Keratinocyte (primary cell): ENCODE data around the gene PCDHB13.
"Not testable (repeated sequence)": the region's sequence is repeated elsewhere in the genome, so short reads cannot be mapped to it uniquely, and the experiment has no call there.

Source experiments
- EZH2 ChIP-seq: IDR thresholded peaks from one replicate; pipeline ENCODE4 v1.6.1; 2012; ENCODE audit warnings: inconsistent platforms, mild to moderate bottlenecking, low read length, moderate library complexity
- TF ChIP-seq, protein P1 (sequence below), 3 experiments: IDR thresholded peaks in 1 of 3; conservative IDR thresholded peaks in 1 of 3; optimal IDR thresholded peaks in 1 of 3; 2 replicates in 2 of 3; 3 replicates in 1 of 3; pipeline versions ENCODE3 to v1.5.1; 2011; ENCODE audit warnings: low read length in 3 of 3, mild to moderate bottlenecking in 3 of 3, moderate library complexity in 2 of 3, control low read depth in 1 of 3, inconsistent platforms in 1 of 3; ENCODE audit not compliant: insufficient read depth in 2 of 3; ENCODE audit errors: extremely low read depth in 1 of 3

DNA sequence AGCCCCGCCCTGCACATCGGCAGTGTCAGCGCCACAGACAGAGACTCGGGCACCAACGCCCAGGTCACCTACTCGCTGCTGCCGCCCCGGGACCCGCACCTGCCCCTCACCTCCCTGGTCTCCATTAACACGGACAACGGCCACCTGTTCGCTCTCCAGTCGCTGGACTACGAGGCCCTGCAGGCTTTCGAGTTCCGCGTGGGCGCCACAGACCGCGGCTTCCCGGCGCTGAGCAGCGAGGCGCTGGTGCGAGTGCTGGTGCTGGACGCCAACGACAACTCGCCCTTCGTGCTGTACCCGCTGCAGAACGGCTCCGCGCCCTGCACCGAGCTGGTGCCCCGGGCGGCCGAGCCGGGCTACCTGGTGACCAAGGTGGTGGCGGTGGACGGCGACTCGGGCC is 33.3 kb downstream of the PCDHB13 start:
- TF ChIP-seq, protein P1, sequence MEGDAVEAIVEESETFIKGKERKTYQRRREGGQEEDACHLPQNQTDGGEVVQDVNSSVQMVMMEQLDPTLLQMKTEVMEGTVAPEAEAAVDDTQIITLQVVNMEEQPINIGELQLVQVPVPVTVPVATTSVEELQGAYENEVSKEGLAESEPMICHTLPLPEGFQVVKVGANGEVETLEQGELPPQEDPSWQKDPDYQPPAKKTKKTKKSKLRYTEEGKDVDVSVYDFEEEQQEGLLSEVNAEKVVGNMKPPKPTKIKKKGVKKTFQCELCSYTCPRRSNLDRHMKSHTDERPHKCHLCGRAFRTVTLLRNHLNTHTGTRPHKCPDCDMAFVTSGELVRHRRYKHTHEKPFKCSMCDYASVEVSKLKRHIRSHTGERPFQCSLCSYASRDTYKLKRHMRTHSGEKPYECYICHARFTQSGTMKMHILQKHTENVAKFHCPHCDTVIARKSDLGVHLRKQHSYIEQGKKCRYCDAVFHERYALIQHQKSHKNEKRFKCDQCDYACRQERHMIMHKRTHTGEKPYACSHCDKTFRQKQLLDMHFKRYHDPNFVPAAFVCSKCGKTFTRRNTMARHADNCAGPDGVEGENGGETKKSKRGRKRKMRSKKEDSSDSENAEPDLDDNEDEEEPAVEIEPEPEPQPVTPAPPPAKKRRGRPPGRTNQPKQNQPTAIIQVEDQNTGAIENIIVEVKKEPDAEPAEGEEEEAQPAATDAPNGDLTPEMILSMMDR (optimal IDR thresholded peaks at IDR 0.05 in 1 of 3, IDR thresholded peaks at IDR 0.05 in 1 of 3, conservative IDR thresholded peaks at IDR 0.05 in 1 of 3; ENCODE audit: extremely low read depth in 1 of 3, insufficient read depth in 2 of 3, low read length in 3 of 3): not testable (repeated sequence)
- TF ChIP-seq EZH2: not testable (repeated sequence)
